ENCODE measurements around the gene GALNT7. TPM values are rescaled to one million over a fixed set of nuclear protein-coding genes. Genes with fewer than 3 reads are reported as not detected.

GALNT7 gene
- polyA plus RNA-seq, 1 donor from 2014 or later: 15.0 TPM

- TF ChIP-seq SMC3 (conservative IDR thresholded peaks at IDR 0.05; ENCODE audit: poor library complexity) (no peak), EZH2 (IDR thresholded peaks at IDR 0.05; ENCODE audit: borderline replicate concordance, insufficient read depth, low read length, poor library complexity, severe bottlenecking) (no peak), MXI1 (conservative IDR thresholded peaks at IDR 0.05; ENCODE audit: poor library complexity, severe bottlenecking) (no peak), TAF1 (IDR thresholded peaks at IDR 0.05; ENCODE audit: low read depth) (no peak), EP300 (conservative IDR thresholded peaks at IDR 0.05; ENCODE audit: poor library complexity, severe bottlenecking) (no peak), RAD21 (conservative IDR thresholded peaks at IDR 0.05) (no peak), POLR2AphosphoS5 (IDR thresholded peaks at IDR 0.05) (no peak)
- TF ChIP-seq, protein P1, sequence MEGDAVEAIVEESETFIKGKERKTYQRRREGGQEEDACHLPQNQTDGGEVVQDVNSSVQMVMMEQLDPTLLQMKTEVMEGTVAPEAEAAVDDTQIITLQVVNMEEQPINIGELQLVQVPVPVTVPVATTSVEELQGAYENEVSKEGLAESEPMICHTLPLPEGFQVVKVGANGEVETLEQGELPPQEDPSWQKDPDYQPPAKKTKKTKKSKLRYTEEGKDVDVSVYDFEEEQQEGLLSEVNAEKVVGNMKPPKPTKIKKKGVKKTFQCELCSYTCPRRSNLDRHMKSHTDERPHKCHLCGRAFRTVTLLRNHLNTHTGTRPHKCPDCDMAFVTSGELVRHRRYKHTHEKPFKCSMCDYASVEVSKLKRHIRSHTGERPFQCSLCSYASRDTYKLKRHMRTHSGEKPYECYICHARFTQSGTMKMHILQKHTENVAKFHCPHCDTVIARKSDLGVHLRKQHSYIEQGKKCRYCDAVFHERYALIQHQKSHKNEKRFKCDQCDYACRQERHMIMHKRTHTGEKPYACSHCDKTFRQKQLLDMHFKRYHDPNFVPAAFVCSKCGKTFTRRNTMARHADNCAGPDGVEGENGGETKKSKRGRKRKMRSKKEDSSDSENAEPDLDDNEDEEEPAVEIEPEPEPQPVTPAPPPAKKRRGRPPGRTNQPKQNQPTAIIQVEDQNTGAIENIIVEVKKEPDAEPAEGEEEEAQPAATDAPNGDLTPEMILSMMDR (IDR thresholded peaks at IDR 0.05; ENCODE audit: poor library complexity, severe bottlenecking): no peak
- TF ChIP-seq, protein P2, sequence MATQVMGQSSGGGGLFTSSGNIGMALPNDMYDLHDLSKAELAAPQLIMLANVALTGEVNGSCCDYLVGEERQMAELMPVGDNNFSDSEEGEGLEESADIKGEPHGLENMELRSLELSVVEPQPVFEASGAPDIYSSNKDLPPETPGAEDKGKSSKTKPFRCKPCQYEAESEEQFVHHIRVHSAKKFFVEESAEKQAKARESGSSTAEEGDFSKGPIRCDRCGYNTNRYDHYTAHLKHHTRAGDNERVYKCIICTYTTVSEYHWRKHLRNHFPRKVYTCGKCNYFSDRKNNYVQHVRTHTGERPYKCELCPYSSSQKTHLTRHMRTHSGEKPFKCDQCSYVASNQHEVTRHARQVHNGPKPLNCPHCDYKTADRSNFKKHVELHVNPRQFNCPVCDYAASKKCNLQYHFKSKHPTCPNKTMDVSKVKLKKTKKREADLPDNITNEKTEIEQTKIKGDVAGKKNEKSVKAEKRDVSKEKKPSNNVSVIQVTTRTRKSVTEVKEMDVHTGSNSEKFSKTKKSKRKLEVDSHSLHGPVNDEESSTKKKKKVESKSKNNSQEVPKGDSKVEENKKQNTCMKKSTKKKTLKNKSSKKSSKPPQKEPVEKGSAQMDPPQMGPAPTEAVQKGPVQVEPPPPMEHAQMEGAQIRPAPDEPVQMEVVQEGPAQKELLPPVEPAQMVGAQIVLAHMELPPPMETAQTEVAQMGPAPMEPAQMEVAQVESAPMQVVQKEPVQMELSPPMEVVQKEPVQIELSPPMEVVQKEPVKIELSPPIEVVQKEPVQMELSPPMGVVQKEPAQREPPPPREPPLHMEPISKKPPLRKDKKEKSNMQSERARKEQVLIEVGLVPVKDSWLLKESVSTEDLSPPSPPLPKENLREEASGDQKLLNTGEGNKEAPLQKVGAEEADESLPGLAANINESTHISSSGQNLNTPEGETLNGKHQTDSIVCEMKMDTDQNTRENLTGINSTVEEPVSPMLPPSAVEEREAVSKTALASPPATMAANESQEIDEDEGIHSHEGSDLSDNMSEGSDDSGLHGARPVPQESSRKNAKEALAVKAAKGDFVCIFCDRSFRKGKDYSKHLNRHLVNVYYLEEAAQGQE (IDR thresholded peaks at IDR 0.05; ENCODE audit: borderline replicate concordance): no peak
- no peaks in the 10 kb centered on the region for H3K36me3 ChIP-seq (ENCODE audit: insufficient read depth, low read length)
- H3K9me3 ChIP-seq (ENCODE audit: low read length): no peaks in the 10 kb centered on the region
- H3K27me3 ChIP-seq (ENCODE audit: insufficient read depth, low read depth, low read length): no peaks in the 10 kb centered on the region
- H3K27ac ChIP-seq (ENCODE audit: low read length): no peak overlapping the region
- H3K79me2 ChIP-seq (replicated peaks; ENCODE audit: insufficient read depth, low read length): no peaks in the 10 kb centered on the region
- H3K9me2 ChIP-seq (ENCODE audit: insufficient read depth, low read length): no peaks in the 10 kb centered on the region
- no peaks in the 10 kb centered on the region for H4K20me1 ChIP-seq (ENCODE audit: insufficient read depth)
- no peak overlapping the region for H3K4me2 ChIP-seq (ENCODE audit: low read length)
- no peak overlapping the region for H2AFZ ChIP-seq (ENCODE audit: low read depth, low read length)
- H3K4me3 ChIP-seq (ENCODE audit: low read length): no peak overlapping the region
- no peaks in the 10 kb centered on the region for H3F3A ChIP-seq (ENCODE audit: insufficient read depth, low read length, poor library complexity, severe bottlenecking)
- H3K9ac ChIP-seq (ENCODE audit: low read length): no peak overlapping the region
Measured at GRCh38 chr4:173367285-173367684, 198.7 kb downstream of the GALNT7 start.

DNA sequence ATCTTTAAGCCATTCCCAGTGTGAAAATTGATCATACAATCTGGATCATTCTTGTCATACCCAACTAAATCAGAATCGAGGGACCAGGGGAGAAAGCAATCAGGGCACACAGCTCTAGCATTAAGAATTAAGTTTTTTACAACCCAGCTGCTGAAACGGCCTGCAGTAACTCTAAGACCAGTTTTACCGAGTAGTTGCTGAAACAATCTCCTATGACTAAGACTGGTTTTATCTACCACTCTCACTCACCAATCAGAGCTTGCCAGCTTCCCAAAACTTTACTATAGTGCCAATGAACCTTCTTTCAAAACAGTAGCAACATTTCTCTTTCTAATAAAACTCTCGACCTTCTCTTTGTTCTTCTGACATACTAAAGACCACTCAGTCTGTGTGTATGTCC is 199.3 kb downstream of the GALNT7 start:
- TF ChIP-seq EZH2 (IDR thresholded peaks at IDR 0.05; ENCODE audit: borderline replicate concordance, insufficient read depth, low read length, poor library complexity, severe bottlenecking) (no peak), EP300 (conservative IDR thresholded peaks at IDR 0.05; ENCODE audit: poor library complexity, severe bottlenecking) (no peak)
- TF ChIP-seq, protein P2 (IDR thresholded peaks at IDR 0.05; ENCODE audit: borderline replicate concordance): no peak
- Histone ChIP-seq H3K4me3 (ENCODE audit: low read length) (no peak overlapping the region), H3K9ac (ENCODE audit: low read length) (no peak overlapping the region), H3K9me3 (ENCODE audit: low read length) (no peaks in the 10 kb centered on the region), H3K9me2 (ENCODE audit: insufficient read depth, low read length) (no peaks in the 10 kb centered on the region), H3F3A (ENCODE audit: insufficient read depth, low read length, poor library complexity, severe bottlenecking) (no peaks in the 10 kb centered on the region), H3K36me3 (ENCODE audit: insufficient read depth, low read length) (no peaks in the 10 kb centered on the region), H3K4me2 (ENCODE audit: low read length) (no peak overlapping the region), H3K27ac (ENCODE audit: low read length) (no peak overlapping the region), H3K27me3 (ENCODE audit: insufficient read depth, low read depth, low read length) (no peaks in the 10 kb centered on the region), H2AFZ (ENCODE audit: low read depth, low read length) (no peak overlapping the region), H4K20me1 (ENCODE audit: insufficient read depth) (no peaks in the 10 kb centered on the region), H3K79me2 (replicated peaks; ENCODE audit: insufficient read depth, low read length) (peaks cover under 1% of the 10 kb centered on the region)

All from neural cell (in vitro differentiated cells).